ENCODE results near the gene BRAT1.

Gene BRAT1

DNA sequence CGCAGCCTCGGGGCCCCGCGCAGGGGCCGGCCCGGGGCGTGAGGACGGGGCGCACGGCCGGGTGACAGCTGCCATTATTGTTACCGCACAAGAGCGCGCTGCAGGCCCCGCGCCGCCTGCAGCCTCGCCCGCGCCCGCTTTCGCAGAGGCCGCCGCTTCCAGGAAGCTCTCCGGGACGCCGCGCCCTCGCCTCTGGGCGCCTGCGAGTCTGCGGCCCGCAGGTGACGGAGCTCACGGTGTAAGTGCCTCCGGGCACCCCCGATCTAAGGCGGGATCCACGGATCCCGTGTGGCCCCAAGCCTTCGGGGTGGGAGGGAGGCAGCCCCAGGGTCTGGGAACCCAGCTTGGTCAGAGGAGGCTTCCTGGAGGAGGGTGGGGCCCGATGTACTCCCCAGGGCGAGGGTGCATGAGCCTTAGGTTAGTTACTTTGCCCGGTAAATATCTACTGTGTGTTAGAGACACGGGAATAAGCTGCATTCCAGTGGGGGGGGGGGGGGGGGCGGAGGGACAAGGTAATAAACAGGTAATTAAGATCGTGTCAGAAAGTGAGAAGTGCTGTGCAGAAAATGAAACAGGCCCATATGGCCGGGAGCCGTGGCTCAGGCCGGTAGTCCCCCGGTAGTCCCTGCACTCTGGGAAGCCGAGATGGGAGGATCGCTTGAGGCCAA lies 4.1 kb upstream of the BRAT1 start:
- peak in 1 of 2 experiments; percentile 34 for DNase-seq

DNA sequence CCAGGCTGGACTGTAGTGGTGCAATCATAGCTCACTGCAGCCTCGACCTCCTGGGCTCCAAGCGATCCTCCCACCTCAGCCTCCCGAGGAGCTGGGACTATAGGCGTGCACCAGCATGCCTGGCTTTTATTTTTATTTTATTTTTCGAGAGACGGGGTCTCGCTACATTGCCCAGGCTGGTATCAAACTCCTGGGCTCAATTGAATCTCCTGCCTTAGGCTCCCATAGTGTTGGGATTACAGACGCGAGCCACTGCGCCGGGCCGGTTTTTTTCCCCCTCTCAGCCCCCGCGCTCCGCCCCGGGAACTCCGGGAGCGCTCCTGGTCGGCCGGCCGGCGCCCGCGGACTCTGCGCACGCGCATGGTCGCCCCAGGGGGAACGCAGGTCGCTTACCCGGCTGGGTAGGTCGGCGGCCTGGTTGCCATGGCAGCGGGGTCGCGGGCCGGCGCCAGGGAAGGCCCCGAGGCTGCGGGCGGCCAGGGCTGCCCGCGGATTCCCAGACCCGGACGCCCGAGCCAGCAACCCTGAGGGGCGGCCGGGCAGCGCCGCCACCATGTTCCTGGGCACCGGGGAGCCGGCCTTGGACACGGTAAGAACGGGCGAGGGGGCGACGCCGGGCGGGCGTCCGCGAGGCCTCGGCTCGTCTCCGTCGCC lies 3.4 kb upstream of the BRAT1 start, which contains the start of gene IQCE:
IQCE (plus strand) TSS at position 351 of the 654 bp plus-strand sequence; CDS start at position 554, 203 bp downstream.
- DNase-seq, result peak; percentile 86 to 94

DNA sequence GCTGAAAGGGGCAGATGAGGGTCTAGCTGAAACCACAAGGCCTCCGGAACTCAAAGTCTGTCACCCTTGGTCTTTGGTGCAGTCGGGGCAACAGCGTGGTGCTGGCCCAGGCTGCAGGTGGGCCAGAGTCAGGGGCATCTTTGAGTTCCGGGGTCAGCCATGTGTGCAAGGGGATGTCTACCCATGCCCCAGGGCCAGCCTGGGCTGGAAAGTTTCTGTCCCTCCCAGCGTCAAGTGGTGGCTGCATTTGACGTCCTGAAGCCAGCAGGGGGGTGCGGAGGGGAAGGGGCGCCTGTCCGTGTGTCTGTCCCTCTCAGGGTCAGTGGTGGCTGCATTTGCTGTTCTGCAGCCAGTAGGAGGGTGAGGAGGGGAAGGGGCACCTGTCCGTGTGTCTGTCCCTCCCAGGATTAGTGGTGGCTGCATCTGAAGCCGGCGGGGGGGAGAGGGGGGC lies 638 bp downstream of the BRAT1 start:
- DNase-seq, result no peak

DNA sequence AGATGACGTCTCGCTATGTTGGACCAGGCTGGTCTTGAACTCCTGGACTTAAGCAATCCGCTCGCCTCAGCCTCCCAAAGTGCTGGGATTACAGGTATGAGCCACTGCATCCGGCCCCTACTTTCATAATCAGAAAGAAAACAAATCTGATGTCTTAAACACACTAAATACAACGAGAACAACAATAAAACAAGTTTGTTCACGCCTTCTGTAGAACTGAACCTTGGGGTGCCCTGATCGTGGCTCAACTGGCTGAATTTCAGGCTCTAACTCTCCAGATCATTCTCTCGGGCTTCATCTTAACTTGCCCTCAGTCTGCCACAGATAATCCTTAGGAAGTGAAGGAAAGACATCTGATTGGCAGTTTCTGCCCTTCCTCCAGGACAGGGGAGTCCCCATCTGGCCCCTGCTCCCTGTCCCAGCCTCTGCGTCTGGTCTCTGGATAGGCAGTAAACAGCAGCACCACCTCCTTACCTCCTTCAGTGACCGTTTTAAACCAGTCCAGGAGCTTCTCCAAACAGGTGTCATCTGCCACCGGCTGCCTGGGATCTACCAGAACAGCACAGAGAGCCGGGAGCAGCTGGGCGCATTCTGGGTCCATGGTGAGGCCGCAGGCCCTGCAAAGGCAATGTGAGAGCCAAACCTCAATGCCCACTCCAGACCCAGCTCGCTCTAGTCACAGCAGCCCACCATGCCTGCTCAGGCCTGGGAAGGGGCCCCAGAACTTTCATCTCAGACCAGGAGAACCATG lies 1.3 kb downstream of the BRAT1 start:
- DNase-seq, result no peak

DNA sequence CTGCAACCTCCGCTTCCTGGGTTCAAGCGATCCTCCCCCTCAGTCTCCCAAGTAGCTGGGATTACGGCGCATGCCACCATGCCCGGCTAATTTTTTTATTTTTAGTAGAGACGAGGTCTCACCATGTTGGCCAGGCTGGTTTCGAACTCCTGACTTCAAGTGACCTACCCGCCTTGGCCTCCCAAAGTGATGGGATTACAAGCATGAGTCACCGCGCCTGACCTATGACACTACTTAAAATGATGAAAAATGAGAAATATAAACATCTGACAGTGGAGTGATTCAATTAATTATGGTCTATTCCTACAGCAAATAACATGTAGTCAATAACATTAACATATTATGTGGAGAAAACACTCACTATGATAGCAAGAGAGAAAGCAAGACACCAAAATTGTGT lies 2.2 kb downstream of the BRAT1 start:
- no peak for DNase-seq

DNA sequence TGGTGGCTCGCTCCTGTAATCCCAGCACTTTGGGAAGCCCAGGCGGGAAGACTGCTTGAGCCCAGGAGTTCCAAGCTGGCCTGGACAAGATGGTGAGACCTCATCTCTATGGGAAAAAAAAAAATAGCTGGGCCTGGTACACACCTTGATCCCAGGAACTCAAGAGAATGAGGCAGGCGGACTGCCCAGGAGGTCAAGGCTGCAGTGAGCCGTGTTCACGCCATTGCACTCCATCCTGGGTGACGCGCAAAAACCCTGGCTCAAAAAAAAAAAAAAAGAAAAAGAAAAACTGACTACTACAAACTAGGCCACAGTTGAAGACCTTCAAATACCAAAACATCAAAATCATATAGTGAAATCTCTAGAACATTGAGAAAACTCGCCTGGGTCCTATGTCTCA lies 3.9 kb downstream of the BRAT1 start:
- no peak for DNase-seq

DNA sequence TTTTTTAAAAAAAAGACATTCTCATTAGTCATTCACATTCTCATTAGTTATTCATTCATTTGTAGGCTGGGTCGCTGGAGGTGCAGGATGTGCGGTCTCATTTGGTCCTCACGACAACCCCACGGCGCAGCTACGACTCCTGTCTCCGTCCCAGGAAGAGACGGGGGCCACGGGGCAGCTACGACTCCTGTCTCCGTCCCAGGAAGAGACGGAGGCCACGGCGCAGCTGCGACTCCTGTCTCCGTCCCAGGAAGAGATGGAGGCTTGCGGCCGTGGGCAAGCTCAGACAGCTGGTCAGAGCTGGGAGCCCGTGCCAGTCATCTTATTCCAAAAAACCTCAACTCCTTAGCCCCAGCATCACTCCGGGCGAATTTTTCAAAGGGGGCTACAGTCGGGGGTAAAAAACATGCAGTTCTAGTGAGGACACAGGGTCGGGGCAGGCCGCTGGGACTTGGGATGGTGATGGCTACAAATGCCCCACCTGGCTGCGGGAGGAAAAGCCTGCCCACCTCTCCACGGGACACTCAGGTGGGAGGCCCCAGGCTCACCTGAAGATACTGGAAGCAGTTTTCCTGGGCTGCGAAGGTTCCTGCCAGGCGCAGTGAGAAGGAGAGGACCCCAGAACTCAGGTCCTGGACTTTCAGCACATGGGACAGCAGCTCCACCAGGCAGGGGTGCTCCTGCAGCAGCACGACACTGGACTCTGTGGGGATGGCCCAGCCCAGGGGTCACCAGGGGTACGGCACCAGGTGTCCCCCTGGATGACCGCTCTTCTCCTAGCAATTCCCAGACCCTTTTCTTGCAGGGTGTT lies 8.3 kb downstream of the BRAT1 start:
- no peak for DNase-seq

DNA sequence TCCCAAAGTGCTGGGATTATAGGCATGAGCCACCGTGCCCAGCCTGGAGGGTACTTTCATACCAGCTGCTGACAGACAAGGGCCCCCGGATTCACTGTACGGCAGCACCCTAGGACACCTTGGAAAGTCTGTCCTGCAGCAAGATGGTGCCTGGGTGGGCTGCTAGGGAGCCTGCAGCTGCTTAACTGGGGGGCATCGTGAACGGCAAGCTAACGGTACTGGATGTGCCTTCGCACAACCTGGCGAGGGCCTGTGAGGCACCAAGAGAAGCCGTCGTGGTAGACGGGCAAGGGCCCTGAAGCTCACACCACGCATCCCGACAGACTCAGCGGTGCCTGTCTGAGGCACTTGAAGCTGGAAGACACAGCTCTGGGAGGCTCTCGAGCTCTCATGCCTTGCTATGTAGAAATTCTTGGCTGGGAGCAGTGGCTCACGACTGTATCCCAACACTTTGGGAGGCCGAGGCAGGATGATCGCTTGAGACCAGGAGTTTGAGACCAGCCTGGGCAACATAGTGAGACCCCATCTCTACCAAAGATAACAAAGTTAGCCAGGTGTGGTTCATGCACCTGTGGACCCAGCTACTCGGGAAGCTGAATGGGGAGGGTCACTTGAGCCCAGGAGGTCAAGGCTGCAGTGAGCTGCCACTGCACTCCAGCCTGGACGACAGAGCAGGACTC lies 9.4 kb downstream of the BRAT1 start:
- DNase-seq, result no peak

DNA sequence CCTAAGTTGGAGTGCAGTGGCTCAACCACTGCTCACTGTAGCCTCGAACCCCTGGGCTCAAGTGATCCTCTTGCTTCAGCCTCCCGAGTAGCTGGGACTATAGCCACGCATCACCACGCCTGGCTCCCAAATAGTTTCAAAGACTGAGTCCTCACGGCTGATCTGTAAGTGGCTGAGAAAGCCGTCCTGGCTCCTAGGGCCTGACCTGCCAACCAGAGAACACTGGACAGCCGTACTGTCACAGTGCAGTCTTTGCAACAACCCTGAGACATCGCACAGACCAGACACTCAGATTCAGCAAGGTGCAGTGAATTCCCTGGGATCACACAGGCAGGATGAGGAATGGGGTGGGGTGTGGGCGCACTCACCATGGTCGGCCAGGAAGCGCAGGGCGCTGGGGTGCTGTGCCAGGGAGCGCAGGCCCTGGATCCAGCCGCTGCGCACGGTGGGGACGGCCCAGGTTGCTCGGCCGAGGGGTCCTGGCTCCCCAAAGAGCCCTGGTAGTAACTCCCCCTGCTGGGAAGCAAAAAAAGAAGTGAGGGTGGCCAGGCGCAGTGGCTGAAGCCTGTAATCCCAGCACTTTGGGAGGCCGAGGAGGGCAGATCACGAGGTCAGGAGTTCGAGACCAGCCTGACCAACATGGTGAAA lies 10.7 kb downstream of the BRAT1 start:
- DNase-seq, result no peak

DNA sequence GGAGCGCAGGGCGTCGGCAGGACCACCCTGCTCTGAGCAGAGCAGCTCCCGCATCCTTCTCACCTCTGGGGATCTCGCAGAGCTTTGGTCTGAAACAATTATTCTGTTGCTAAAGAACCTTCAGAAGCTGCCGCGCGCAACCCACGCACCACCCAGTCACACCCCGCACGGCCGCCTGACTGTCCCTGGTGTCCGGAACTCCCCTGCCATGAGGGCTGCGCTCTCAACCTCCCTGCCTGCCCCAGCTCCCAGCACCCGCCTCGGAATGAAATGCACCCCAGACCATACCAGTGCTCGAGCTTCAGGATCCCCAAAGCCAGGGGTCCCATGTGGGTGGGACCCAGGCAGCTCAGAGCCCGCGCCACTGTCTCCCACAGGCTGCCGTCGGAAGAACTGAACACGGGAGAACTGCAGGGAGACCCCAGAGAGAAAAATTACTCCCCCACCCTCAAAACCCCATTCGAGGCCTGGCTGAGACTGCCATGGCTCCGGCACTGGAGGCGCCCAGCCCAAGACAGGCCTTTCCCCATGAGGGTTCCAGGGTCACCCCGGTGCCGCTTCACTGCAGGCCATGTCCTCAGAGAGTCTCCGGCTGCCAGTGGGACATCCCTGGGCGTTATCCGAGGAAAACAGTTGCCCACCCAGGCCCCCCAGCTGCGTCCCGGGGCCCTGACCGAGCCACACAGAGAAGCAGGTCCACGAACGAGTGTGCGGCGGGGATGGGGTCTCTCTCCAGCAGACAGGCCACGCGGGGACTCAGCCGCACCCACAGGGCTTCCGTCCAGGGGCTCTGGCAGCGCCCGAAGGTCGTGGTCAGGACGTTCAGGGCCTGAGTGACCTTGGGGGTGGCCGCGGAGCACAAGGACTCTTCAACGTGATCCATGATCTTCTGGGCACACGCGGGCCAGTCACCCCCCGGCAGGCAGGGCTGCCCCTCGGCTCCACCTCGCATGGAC lies 12.1 kb downstream of the BRAT1 start:
- DNase-seq, result no peak

DNA sequence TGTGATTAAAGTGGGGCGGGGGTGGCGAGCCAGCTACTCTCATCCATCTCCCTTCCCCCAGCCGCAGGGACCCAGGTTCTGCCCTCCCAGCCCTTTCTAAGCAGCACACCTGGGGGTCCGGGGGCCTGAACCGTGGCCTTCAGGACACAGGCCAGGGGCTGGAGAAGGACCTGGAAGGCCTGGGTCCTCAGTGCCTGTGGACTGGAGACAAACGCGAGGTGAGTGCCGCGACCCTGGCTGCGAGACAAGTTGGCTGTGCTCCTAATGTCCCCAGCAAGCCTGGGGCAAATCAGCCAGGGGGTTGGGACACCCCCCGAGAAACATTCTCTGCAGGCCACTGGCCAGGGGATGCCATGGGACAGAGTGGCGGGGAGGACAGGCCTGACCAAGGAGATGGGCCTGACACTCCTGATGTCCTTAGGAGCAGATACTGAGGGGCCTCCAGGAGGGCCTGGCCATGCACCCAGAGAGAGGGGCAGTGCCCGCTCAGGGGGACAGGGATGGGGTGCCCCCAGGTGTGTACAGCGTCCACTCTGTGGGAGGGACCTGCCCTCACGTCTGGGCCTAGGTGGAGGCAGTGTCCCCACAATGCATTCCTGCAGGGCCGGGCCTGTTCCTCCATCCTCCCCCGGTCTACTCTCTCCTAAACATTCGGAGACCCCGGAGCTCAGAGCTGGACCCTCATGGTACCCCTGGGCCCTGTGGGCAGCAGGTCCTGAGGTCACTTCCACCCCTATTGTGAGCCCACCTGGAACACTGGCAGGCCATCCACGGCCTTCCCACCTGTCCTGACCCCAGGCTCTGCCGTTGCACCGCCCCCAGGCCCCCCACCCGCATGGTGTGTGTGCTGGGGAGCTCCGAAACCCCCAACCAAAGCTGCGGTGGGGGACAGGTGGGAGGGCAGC lies 13.1 kb downstream of the BRAT1 start:
- DNase-seq, result no peak

DNA sequence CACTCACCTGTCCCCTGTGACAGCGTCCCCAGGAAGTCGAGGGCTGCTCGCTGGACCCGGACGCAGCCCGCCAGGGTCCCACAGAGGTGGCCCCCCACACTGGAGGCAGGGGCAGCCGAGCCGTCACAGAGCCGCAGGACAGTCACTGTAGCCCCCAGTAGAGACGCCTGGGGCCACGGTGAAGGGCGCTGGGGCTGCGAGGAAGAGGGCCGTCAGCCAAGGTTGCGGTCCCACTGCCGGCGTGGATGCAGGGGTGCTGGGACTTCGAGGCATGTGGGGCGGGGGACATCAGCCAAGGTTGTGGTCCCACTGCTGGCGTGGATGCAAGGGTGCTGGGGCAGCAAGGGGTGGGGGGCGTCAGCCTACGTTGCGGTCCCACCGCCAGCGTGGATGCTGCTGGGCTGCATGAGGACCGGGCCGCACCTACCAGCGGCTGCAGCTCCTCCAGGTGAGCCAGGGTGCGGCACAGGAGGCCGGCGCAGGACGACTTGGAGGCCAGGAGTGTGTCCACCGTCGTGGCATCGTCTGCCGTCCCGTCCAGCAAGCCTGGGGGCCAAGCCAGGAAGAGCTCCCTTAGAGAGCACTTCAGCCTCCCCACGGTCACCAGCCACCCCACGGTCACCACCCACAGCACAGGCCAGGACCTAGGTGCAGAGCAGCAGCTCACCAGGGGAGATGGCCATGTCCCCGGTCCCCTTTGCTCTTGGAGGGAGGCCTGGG lies 13.9 kb downstream of the BRAT1 start:
- no peak for DNase-seq

DNA sequence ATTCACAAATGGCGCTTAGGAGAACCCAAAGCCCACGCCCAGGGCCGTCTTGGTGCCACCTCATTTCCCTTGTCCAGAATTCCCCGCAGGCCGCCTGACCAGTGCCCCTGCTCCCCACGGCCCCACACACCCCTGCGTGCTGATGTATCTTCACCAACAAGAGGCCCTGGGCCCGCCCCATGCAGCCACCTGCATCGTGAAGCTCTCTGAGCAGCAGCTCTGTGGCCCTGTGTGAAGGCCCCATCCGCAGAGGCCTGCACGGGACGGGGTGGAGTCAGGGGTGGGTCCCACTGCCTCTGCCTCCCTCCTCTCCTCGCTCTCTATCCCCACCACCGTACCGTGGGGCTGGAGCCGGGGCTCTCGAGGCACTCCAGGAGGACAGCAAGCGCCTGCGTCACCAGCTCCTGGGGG lies 14.7 kb downstream of the BRAT1 start:
- no peak for DNase-seq

DNA sequence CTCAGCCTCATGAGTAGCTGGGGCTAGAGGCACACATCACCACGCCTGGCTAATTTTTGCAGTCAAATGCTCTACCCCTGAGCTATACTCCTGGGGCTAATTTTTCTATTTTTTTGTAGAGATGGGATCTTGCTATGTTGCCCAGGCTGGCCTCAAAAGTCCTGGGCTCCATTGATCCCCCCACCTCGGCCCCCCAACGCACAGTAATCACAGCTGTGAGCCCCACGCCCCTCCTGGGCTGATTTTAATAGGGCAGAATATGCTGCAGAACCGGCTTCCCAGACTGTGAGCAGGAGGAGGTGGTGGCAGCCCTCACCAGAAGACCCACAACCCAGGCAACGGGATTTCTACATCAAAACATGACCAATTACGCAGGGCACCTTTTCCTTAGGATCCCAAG lies 15.2 kb downstream of the BRAT1 start:
- DNase-seq, result no peak

DNA sequence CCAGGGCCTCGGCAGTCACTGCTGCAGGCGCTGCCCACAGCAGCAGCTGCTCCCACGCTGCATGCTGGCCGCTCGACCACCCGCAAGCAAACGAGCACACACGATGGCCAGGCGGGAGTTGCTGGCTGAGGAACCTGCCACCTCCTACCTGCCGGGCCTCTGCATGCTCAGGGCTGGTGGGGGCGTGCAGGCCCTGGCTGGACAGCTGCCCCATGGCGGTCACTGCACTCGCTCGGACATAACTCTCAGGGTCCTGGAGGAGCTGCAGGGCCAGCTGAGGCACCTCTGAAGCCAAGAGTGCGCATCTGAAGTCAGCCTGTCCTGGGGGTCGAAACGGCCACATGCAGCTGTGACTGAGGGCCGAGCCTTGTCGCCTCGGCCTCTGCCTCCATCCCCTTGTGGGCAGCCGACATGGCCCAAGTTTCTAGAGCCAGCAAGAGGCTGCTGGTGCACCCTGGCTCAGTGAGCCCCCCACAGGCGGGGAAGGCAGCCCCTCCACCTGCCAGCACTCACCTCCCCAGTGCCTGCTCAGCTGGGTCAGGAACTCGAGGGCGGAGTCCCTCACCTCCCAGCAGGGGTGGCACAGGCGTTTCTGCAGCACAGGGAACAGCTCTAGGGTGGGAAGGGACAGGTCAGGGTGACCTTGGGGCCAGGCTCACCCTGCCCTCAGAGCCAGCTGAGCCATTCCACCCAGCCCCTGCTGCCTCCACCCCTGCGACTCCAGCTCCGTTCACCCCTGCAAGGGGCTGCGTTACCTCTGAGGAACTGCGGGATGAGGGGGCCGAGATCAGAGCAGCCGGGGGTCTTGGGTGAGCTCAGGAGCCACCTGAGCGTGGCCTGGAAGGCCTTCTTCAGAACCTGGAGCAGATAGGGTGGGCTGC lies 16.1 kb downstream of the BRAT1 start:
- no peak for DNase-seq

DNA sequence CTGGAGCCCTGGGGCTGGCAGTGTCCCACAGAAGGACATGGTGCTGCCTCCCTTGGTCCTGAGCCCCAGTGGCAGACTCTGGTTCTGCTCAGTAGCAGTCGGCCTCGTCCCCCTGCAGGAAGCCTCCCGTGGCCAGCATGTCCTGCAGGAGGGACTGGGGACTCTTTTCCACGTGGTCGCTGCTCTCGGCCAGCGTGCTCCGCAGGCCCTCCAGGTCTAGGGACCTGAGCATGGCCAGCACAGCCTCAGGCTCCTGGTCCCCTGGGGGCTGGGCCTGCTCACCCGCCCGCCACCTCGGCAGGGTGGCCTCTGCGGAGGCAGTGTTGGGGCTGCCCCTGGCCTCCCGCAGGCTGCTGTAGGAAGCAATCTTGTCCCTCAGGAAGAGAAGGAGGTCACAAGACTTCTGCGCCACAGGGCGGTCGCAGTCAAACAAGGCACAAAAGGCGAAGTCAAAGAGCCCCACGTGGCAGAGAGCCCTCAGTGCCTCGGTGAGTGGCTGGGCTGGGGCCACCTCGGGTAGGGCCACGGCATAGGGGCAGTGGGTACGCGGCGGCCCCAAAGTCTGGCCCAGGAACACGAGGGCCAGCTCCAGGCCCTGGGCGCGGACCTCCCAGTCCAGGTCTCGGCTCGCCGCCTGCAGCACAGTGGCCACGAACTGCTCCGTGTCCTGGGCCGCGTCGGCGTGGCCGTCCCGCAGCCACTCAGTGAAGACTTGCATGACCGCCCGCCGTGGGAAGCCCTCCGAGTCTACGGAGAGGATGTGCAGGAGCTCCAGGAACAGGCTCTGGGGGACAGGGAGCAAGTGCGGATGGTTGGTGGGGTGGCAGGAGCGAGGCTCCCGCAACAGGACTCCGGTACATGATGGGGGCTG lies 17.1 kb downstream of the BRAT1 start:
- no peak for DNase-seq

Measured in stimulated activated CD4-positive, alpha-beta T cell treated with anti-CD3 and anti-CD28 coated beads, Interleukin-4, amount 100 ng/mL, for 4 hours (primary cell).